NT2/D1 (cell line): ENCODE measurements around the gene HCN1.

Experiments
- SUZ12 ChIP-seq: IDR thresholded peaks from 2 replicates; pipeline ENCODE4 v1.6.1; 2011; ENCODE audit not compliant: insufficient read length, insufficient read depth; ENCODE audit errors: extremely low read depth
- YY1 ChIP-seq: IDR thresholded peaks from 2 replicates; pipeline ENCODE4 v1.6.1; 2011; ENCODE audit not compliant: insufficient read length, insufficient read depth
- ZNF274 ChIP-seq: IDR thresholded peaks from 2 replicates; pipeline ENCODE4 v1.6.1; 2011; ENCODE audit warnings: mild to moderate bottlenecking, low read depth, low read length

- TF ChIP-seq YY1 (no peak), SUZ12 (no peak), ZNF274 (no peak)
These were observed 44.9 kb upstream of the HCN1 start for GRCh38 chr5:45741110-45741509.
